Measurements from ENCODE around the gene BIN1.

DNA sequence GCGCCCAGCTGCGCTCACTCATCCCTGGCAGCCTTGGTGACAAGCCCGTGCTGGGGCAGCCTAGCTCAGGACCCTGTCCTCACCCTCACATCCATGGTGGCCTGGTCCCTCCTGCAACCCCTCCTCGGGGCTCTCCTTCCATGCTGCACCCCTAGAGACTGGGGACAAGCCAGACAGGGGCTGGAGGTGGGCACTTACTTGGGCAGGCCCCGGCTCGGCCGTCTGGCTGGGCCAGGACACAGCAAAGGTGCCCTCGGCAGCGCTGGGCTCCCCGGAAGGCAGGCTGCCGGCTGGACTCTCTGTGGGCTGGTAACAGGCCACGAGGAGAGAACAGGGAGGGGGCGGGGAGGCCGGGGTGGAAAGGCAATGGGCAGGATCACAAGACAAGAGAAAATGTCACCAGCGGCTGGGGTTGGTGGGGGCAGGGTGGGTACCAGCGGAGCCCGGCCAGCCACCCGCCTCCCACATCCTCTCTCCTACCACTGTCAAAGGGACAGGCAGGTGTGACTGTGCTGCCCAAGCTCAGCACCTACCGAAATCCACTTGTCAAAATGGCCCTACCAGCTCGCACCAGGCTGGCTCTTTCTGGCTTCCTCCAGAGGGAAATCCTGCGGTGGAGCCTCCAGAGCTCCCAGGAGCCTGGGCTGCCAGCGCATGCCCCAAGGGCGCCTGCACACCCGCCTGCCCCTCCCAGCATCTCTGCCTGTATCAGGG lies 54.7 kb downstream of the BIN1 start:
- TF ChIP-seq EZH2 (IDR thresholded peaks at IDR 0.05; ENCODE audit: borderline replicate concordance, insufficient read depth, low read length, poor library complexity, severe bottlenecking) (no peak), EP300 (conservative IDR thresholded peaks at IDR 0.05; ENCODE audit: poor library complexity, severe bottlenecking) (no peak)
